Muscle layer of colon (tissue), 2 donors: ENCODE results near the gene PROCA1.

Experiments
- H3K27ac ChIP-seq: one replicate; pipeline ENCODE4 v1.7.0; 2013; ENCODE audit warnings: low read depth, mild to moderate bottlenecking, low read length, moderate library complexity
- H3K27me3 ChIP-seq, 2 donors: one replicate each; pipeline ENCODE4 v1.7.0; 2013; ENCODE audit warnings: low read length in 2 of 2, mild to moderate bottlenecking in 2 of 2; ENCODE audit not compliant: insufficient read depth in 2 of 2, control insufficient read depth in 1 of 2
- H3K36me3 ChIP-seq: one replicate; pipeline ENCODE4 v1.7.0; 2013; ENCODE audit warnings: mild to moderate bottlenecking, low read length; ENCODE audit not compliant: insufficient read depth
- H3K4me1 ChIP-seq: one replicate; pipeline ENCODE4 v1.7.0; 2013; ENCODE audit warnings: mild to moderate bottlenecking, low read length; ENCODE audit not compliant: insufficient read depth
- H3K4me3 ChIP-seq, 2 donors: one replicate each; pipeline ENCODE4 v1.7.0; 2013; ENCODE audit warnings: low read length in 2 of 2, low read depth in 1 of 2, mild to moderate bottlenecking in 1 of 2, moderate library complexity in 1 of 2
- H3K9ac ChIP-seq: one replicate; pipeline ENCODE4 v1.7.0; 2013; ENCODE audit warnings: low read length
- H3K9me3 ChIP-seq: one replicate; pipeline ENCODE4 v1.7.0; 2013; ENCODE audit warnings: mild to moderate bottlenecking, low read length
- donor health status: abdominal sarcoma.
- donor health status: Adenocarcinoma of cecum.

The PROCA1 gene

GRCh38 chr17:28748852-28749515, 37.3 kb upstream of the PROCA1 start:
- H3K27ac ChIP-seq, result no peak overlapping the region
- H3K9me3 ChIP-seq, result no peaks in the 10 kb centered on the region
- peaks cover 28% of the 10 kb centered on the region for H3K4me1 ChIP-seq
- H3K36me3 ChIP-seq, result peaks cover 13% of the 10 kb centered on the region
- no peak overlapping the region for H3K9ac ChIP-seq
- no peaks in the 10 kb centered on the region for H3K27me3 ChIP-seq
- no peak overlapping the region for H3K4me3 ChIP-seq

- Histone ChIP-seq H3K9me3 (no peaks in the 10 kb centered on the region), H3K36me3 (peaks cover 13% of the 10 kb centered on the region), H3K9ac (no peak overlapping the region), H3K4me1 (peaks cover 28% of the 10 kb centered on the region), H3K27ac (no peak overlapping the region), H3K4me3 (no peak overlapping the region), H3K27me3 (no peaks in the 10 kb centered on the region)
Observed at GRCh38 chr17:28747801-28748750, 36.4 kb upstream of the PROCA1 start.

GRCh38 chr17:28747051-28747691, 35.5 kb upstream of the PROCA1 start:
- Histone ChIP-seq H3K4me3 (no peak overlapping the region), H3K27ac (no peak overlapping the region), H3K36me3 (peaks cover 13% of the 10 kb centered on the region), H3K9me3 (no peaks in the 10 kb centered on the region), H3K4me1 (peaks cover 28% of the 10 kb centered on the region), H3K9ac (no peak overlapping the region), H3K27me3 (no peaks in the 10 kb centered on the region)

GRCh38 chr17:28746611-28747050, 34.9 kb upstream of the PROCA1 start:
- H3K27me3 ChIP-seq, result no peaks in the 10 kb centered on the region
- H3K4me1 ChIP-seq, result peaks cover 28% of the 10 kb centered on the region
- peaks cover 13% of the 10 kb centered on the region for H3K36me3 ChIP-seq
- H3K27ac ChIP-seq, result no peak overlapping the region
- H3K4me3 ChIP-seq, result no peak overlapping the region
- H3K9ac ChIP-seq, result no peak overlapping the region
- H3K9me3 ChIP-seq, result no peaks in the 10 kb centered on the region

- Histone ChIP-seq H3K4me3 (peak overlapping the region in 1 of 2 donors; percentile 28), H3K4me1 (peaks cover 28% of the 10 kb centered on the region), H3K9ac (no peak overlapping the region), H3K27me3 (no peaks in the 10 kb centered on the region), H3K27ac (peak overlapping the region; percentile 91), H3K9me3 (no peaks in the 10 kb centered on the region), H3K36me3 (peaks cover 13% of the 10 kb centered on the region)
Observed at GRCh38 chr17:28745786-28746411, 34.2 kb upstream of the PROCA1 start.

- Histone ChIP-seq H3K9ac (peak overlapping the region; percentile 71), H3K9me3 (no peaks in the 10 kb centered on the region), H3K27me3 (no peaks in the 10 kb centered on the region), H3K27ac (peak overlapping the region; percentile 91), H3K4me1 (peaks cover 28% of the 10 kb centered on the region), H3K36me3 (peaks cover 13% of the 10 kb centered on the region), H3K4me3 (peak overlapping the region; percentile 31 to 86)
Observed at GRCh38 chr17:28744972-28745785, 33.5 kb upstream of the PROCA1 start.

- H3K9me3 ChIP-seq, result no peaks in the 10 kb centered on the region
- H3K4me3 ChIP-seq, result peak overlapping the region; percentile 31 to 86
- H3K27ac ChIP-seq, result peak overlapping the region; percentile 91
- no peaks in the 10 kb centered on the region for H3K27me3 ChIP-seq
- H3K36me3 ChIP-seq, result peaks cover 12% of the 10 kb centered on the region
- peak overlapping the region; percentile 71 for H3K9ac ChIP-seq
- H3K4me1 ChIP-seq, result peaks cover 28% of the 10 kb centered on the region
Observed at GRCh38 chr17:28744104-28744971, 32.6 kb upstream of the PROCA1 start.

GRCh38 chr17:28743243-28744103, 31.8 kb upstream of the PROCA1 start, which contains the start of gene TRAF4:
TRAF4 (plus strand) TSS chr17:28744011; CDS start chr17:28744113, 102 bp downstream.
- H3K4me1 ChIP-seq, result peaks cover 28% of the 10 kb centered on the region
- H3K27me3 ChIP-seq, result no peaks in the 10 kb centered on the region
- H3K9me3 ChIP-seq, result no peaks in the 10 kb centered on the region
- H3K9ac ChIP-seq, result peak within 1 kb of the TSS; percentile 71
- H3K36me3 ChIP-seq, result peaks cover 5% of the 10 kb centered on the region
- peak within 1 kb of the TSS; percentile 91 for H3K27ac ChIP-seq
- H3K4me3 ChIP-seq, result peak within 1 kb of the TSS; percentile 71 to 86
